GM23338 (cell line): ENCODE measurements around the gene B4GALNT4. TPM values are rescaled to one million over a fixed set of nuclear protein-coding genes. Genes with fewer than 3 reads are reported as not detected.
A peak's percentile ranks its signal among the peaks of the same experiment; 100 is the strongest.

Experiments used
- ATAC-seq: fragments of 200-7000 bp; cut with Tn5 transposase; 3 replicates; pipeline ENCODE4 v1.9.1; 2020
- DNase-seq: peaks from one replicate; pipeline ENCODE4 v3.0.0-alpha.2; 2015; ENCODE audit warnings: low spot score
- H2AFZ ChIP-seq: fragments of 200-600 bp; sonication (generic); 2 replicates; pipeline ENCODE4 v1.8.0; 2016; ENCODE audit warnings: antibody characterized with exemption, mild to moderate bottlenecking, moderate library complexity
- H3F3A ChIP-seq: fragments of 200-600 bp; sonication (generic); replicated peaks from 2 replicates; pipeline ENCODE4 v1.8.0; 2017; ENCODE audit warnings: antibody characterized with exemption, mixed run types, low read depth
- H3K27ac ChIP-seq: fragments of 200-600 bp; sonication (generic); 2 replicates; pipeline ENCODE4 v1.6.1; 2016; ENCODE audit warnings: low read depth
- H3K27me3 ChIP-seq: fragments of 200-600 bp; sonication (generic); 2 replicates; pipeline ENCODE4 v1.8.0; 2016; ENCODE audit warnings: mild to moderate bottlenecking, mixed run types, moderate library complexity; ENCODE audit not compliant: insufficient read depth
- H3K36me3 ChIP-seq: fragments of 200-600 bp; sonication (generic); 2 replicates; pipeline ENCODE4 v1.8.0; 2016; ENCODE audit warnings: mild to moderate bottlenecking; ENCODE audit not compliant: insufficient read depth
- H3K4me1 ChIP-seq: fragments of 200-600 bp; sonication (generic); 2 replicates; pipeline ENCODE4 v1.8.0; 2016; ENCODE audit warnings: mild to moderate bottlenecking, moderate library complexity; ENCODE audit not compliant: insufficient read depth
- H3K4me2 ChIP-seq: fragments of 200-600 bp; sonication (generic); 2 replicates; pipeline ENCODE4 v1.7.1; 2017; ENCODE audit warnings: mixed run types
- H3K4me3 ChIP-seq: fragments of 200-600 bp; sonication (generic); 2 replicates; pipeline ENCODE4 v1.6.1; 2016; ENCODE audit warnings: mixed run types
- H3K79me2 ChIP-seq: fragments of 200-600 bp; sonication (generic); replicated peaks from 2 replicates; pipeline ENCODE4 v1.8.0; 2017; ENCODE audit warnings: mild to moderate bottlenecking; ENCODE audit not compliant: insufficient read depth
- H3K9me2 ChIP-seq: fragments of 200-600 bp; sonication (generic); 2 replicates; pipeline ENCODE4 v1.8.0; 2017; ENCODE audit not compliant: insufficient read depth
- H4K20me1 ChIP-seq: fragments of 200-600 bp; sonication (generic); replicated peaks from 2 replicates; pipeline ENCODE4 v1.8.0; 2017; ENCODE audit warnings: mild to moderate bottlenecking; ENCODE audit not compliant: insufficient read depth
- H3K27ac Mint-ChIP-seq: 2 replicates; pipeline ENCODE4 v1.8.0; 2020; ENCODE audit warnings: inconsistent platforms, mild to moderate bottlenecking, moderate library complexity, mixed read lengths
- H3K27me3 Mint-ChIP-seq: 3 replicates; pipeline ENCODE4 v1.8.0; 2022; ENCODE audit warnings: low read depth, mild to moderate bottlenecking, moderate library complexity, mixed read lengths, inconsistent platforms; ENCODE audit not compliant: insufficient read depth, poor library complexity
- H3K36me3 Mint-ChIP-seq: 3 replicates; pipeline ENCODE4 v1.8.0; 2021; ENCODE audit warnings: low read depth, mild to moderate bottlenecking, inconsistent platforms, moderate library complexity, mixed read lengths
- H3K4me1 Mint-ChIP-seq: 3 replicates; pipeline ENCODE4 v1.8.0; 2020; ENCODE audit warnings: mild to moderate bottlenecking, inconsistent platforms, mixed read lengths
- H3K4me3 Mint-ChIP-seq: 3 replicates; pipeline ENCODE4 v1.8.0; 2021; ENCODE audit warnings: moderate library complexity, mild to moderate bottlenecking, inconsistent platforms, mixed read lengths
- H3K9me3 Mint-ChIP-seq: 3 replicates; pipeline ENCODE4 v1.8.0; 2020; ENCODE audit warnings: moderate library complexity, mild to moderate bottlenecking, inconsistent platforms, mixed read lengths
- EZH2 ChIP-seq: fragments of 200-600 bp; sonication (generic); IDR thresholded peaks from one replicate; pipeline ENCODE4 v1.8.0; 2017; ENCODE audit warnings: antibody characterized with exemption, mild to moderate bottlenecking, low read depth; ENCODE audit not compliant: unreplicated experiment
- EZH2phosphoT487 ChIP-seq: fragments of 200-600 bp; sonication (generic); IDR thresholded peaks from one replicate; pipeline ENCODE4 v1.8.1; 2018; ENCODE audit warnings: antibody characterized with exemption; ENCODE audit not compliant: unreplicated experiment
- JUNB ChIP-seq: IDR thresholded peaks from one replicate; pipeline ENCODE4 v1.6.1; 2016; ENCODE audit warnings: antibody characterized with exemption; ENCODE audit not compliant: unreplicated experiment
- REST ChIP-seq: IDR thresholded peaks from one replicate; pipeline ENCODE4 v1.6.1; 2018; ENCODE audit warnings: antibody characterized with exemption; ENCODE audit not compliant: unreplicated experiment
- STAT1 ChIP-seq: IDR thresholded peaks from one replicate; pipeline ENCODE4 v1.6.1; 2016; ENCODE audit warnings: antibody characterized with exemption; ENCODE audit not compliant: unreplicated experiment
- ZNF114 ChIP-seq: fragments of 250-450 bp; sonication (Bioruptor Pico); IDR thresholded peaks from 2 replicates; pipeline ENCODE4 v1.5.0; 2020; ENCODE audit warnings: mild to moderate bottlenecking, moderate library complexity
- polyA plus RNA-seq: library from polyadenylated mRNA; unstranded; fragments of >200 nt; fragmentation: Nextera tagmentation; extraction: Ambion mirVana; gene quantifications from 2 replicates; pipeline ENCODE4 v1.2.1, GENCODE V29; 2016
- total RNA-seq: library from RNA; depleted of rRNA; stranded (reverse); fragments of >200 nt; shearing (Covaris generic); gene quantifications from 2 replicates; pipeline ENCODE4 v1.2.3, GENCODE V29; 2014
- TF ChIP-seq, protein P1 (sequence below), 2 experiments: fragments of 200-600 bp in 1 of 2; sonication (generic) in 1 of 2; conservative IDR thresholded peaks; 2 replicates each; pipeline versions ENCODE4 v1.5.1 to v1.6.1; 2016 to 2017; ENCODE audit warnings: antibody characterized with exemption in 2 of 2, low read depth in 2 of 2, mild to moderate bottlenecking in 2 of 2, moderate library complexity in 1 of 2

B4GALNT4 gene
- total and polyA plus RNA-seq, 2 experiments from 2014 or later, result 49.9 to 92.6 TPM

- H3K4me3 ChIP-seq, result peak overlapping the region; percentile 78
- no peak for TF ChIP-seq REST
- no peak for TF ChIP-seq ZNF114 (CRISPR knock-in tag)
- TF ChIP-seq STAT1, result no peak
- no peak for TF ChIP-seq JUNB
- TF ChIP-seq EZH2, result no peak
- TF ChIP-seq, protein P1, sequence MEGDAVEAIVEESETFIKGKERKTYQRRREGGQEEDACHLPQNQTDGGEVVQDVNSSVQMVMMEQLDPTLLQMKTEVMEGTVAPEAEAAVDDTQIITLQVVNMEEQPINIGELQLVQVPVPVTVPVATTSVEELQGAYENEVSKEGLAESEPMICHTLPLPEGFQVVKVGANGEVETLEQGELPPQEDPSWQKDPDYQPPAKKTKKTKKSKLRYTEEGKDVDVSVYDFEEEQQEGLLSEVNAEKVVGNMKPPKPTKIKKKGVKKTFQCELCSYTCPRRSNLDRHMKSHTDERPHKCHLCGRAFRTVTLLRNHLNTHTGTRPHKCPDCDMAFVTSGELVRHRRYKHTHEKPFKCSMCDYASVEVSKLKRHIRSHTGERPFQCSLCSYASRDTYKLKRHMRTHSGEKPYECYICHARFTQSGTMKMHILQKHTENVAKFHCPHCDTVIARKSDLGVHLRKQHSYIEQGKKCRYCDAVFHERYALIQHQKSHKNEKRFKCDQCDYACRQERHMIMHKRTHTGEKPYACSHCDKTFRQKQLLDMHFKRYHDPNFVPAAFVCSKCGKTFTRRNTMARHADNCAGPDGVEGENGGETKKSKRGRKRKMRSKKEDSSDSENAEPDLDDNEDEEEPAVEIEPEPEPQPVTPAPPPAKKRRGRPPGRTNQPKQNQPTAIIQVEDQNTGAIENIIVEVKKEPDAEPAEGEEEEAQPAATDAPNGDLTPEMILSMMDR (conservative IDR thresholded peaks at IDR 0.05; ENCODE audit: low read depth in 2 of 2), result peak in 1 of 2 experiments; percentile 13; a peak in 2 of 4 replicates
- DNase-seq, result no peak
- peaks cover 7% of the 10 kb centered on the region; the same call in 1 of the 2 replicates for H3K4me1 ChIP-seq
- no peaks in the 10 kb centered on the region for H3K27me3 ChIP-seq
- H3K9me3 Mint-ChIP-seq, result no peaks in the 10 kb centered on the region
- peak; percentile 0; the same call in 1 of the 3 replicates for ATAC-seq
- H3F3A ChIP-seq, result peaks cover 7% of the 10 kb centered on the region
- no peak overlapping the region for H3K27ac ChIP-seq
- H3K4me1 Mint-ChIP-seq, result peaks cover 26% of the 10 kb centered on the region
- peak overlapping the region; percentile 78 for H3K4me3 Mint-ChIP-seq
- no peaks in the 10 kb centered on the region for H3K9me2 ChIP-seq
- peak overlapping the region; percentile 95 for H3K4me2 ChIP-seq
- H4K20me1 ChIP-seq, result no peaks in the 10 kb centered on the region; the same call in 1 of the 2 replicates
- H2AFZ ChIP-seq, result no peak overlapping the region
- no peaks in the 10 kb centered on the region for H3K36me3 Mint-ChIP-seq
- no peaks in the 10 kb centered on the region for H3K36me3 ChIP-seq
- no peak overlapping the region for H3K27ac Mint-ChIP-seq
- H3K27me3 Mint-ChIP-seq, result peaks cover 23% of the 10 kb centered on the region
- peaks cover 5% of the 10 kb centered on the region for H3K79me2 ChIP-seq
These were observed 46.3 kb downstream of the B4GALNT4 start for GRCh38 chr11:415640-416041.

- H3K4me1 Mint-ChIP-seq, result peaks cover 26% of the 10 kb centered on the region
- H3K36me3 Mint-ChIP-seq, result no peaks in the 10 kb centered on the region
- peak overlapping the region; percentile 63; the same call in 1 of the 2 replicates for H2AFZ ChIP-seq
- H3K4me1 ChIP-seq, result peaks cover 7% of the 10 kb centered on the region; the same call in 1 of the 2 replicates
- H3K9me2 ChIP-seq, result no peaks in the 10 kb centered on the region
- ATAC-seq (peak; percentile 13), DNase-seq (peak; percentile 39)
- no peaks in the 10 kb centered on the region for H3K27me3 ChIP-seq
- H3K27ac Mint-ChIP-seq, result no peak overlapping the region
- H3F3A ChIP-seq, result peaks cover 7% of the 10 kb centered on the region
- H4K20me1 ChIP-seq, result no peaks in the 10 kb centered on the region; the same call in 1 of the 2 replicates
- H3K79me2 ChIP-seq, result peaks cover 5% of the 10 kb centered on the region
- H3K4me2 ChIP-seq, result peak overlapping the region; percentile 95
- no peak for TF ChIP-seq EZH2phosphoT487
- H3K4me3 ChIP-seq, result peak overlapping the region; percentile 78
- H3K27ac ChIP-seq, result no peak overlapping the region
- peaks cover 23% of the 10 kb centered on the region for H3K27me3 Mint-ChIP-seq
- H3K4me3 Mint-ChIP-seq, result peak overlapping the region; percentile 78
- no peaks in the 10 kb centered on the region for H3K9me3 Mint-ChIP-seq
- H3K36me3 ChIP-seq, result no peaks in the 10 kb centered on the region
These were observed 46.9 kb downstream of the B4GALNT4 start for GRCh38 chr11:416051-416756.
